ENCODE data around the gene F10.
"Not testable (repeated sequence)": the region's sequence is repeated elsewhere in the genome, so short reads cannot be mapped to it uniquely, and the experiment has no call there.

F10 gene

DNA sequence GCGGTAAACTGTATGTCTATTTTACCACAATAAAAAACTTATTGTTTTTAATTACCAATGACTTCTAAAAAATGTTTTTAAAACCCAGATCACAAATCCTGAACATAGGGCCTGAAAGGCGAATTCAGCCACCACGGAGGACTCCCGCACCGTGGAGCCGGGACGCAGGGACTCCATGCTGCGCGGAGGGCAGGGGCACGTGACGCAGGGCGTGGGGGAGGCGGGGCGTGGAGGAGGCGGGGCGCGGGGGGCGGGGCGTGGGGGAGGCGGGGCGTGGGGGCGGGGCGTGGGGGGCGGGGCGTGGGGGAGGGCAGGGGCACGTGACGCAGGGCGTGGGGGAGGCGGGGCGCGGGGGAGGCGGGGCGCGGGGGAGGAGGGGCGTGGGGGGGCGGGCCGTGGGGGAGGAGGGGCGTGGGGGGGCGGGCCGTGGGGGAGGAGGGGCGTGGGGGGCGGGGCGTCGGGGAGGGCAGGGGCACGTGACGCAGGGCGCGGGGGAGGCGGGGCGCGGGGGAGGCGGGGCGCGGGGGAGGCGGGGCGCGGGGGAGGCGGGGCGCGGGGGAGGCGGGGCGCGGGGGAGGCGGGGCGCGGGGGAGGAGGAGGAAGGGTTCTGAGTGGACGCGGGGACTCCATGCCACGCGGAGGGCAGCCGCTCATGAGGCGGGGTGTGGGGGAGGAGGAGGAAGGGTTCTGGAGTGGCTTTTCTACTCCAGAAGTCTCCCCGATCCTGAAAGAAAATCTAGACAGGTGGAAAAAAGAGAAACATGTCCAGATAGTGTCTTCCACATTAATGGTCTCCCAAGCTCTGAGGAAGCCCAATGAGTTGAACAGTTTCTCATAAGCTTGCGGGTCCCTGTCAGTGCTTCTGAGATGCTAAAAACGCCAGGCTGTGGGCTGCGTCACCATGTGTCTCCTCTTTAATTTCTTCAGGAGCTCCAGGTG lies 31.5 kb downstream of the F10 start:
- DNase-seq (ENCODE audit: low read depth) = peak; percentile 52

DNA sequence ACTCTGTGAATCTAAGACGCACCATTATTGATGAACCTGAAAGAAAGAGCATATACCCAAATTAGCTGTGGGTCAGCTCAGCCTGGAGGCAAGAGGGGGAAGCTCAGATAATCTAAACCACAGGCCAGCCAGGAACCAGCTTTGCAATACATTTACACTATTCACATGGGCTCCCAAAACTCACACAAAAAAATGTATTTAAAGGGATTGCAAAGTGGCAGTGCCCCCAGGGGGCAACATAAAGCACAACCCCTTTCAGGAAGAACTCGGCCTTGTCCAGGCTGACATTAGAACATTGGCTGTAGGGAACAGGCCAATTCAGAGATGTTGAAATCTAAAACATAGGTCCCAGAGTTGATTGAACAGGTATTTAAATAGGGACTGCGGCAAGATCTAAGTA lies 32.6 kb downstream of the F10 start:
- DNase-seq (ENCODE audit: low read depth) = no peak

DNA sequence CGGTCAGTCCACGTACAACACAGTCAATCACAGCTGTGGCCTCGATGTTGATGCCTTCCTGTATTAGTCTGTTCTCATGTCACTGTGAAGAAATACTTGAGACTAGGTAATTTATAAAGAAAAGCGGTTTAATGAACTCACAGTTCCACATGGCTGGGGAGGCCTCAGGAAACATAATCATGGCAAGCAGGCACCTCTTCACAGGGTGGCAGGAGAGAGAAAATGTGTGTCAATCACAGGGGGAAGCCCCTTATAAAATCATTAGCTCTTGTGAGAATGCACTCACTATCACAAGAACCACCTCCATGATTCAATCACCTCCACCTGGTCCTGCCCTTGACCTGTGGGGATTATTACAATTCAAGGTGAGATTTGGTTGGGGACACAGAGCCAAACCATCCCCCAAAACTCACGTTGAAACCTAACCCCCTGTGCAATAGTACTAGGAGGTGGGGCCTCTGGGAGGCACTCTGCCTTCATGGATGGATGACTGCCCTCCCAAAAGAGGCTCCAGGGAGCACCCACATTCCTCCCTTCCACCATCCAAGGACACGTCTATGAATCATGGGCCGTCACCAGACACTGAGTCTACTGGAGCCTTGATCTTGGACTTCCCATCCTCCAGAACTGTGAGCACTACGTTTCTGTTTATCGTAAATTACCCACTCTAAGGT lies 33.5 kb downstream of the F10 start:
- DNase-seq (ENCODE audit: low read depth) = no peak

DNA sequence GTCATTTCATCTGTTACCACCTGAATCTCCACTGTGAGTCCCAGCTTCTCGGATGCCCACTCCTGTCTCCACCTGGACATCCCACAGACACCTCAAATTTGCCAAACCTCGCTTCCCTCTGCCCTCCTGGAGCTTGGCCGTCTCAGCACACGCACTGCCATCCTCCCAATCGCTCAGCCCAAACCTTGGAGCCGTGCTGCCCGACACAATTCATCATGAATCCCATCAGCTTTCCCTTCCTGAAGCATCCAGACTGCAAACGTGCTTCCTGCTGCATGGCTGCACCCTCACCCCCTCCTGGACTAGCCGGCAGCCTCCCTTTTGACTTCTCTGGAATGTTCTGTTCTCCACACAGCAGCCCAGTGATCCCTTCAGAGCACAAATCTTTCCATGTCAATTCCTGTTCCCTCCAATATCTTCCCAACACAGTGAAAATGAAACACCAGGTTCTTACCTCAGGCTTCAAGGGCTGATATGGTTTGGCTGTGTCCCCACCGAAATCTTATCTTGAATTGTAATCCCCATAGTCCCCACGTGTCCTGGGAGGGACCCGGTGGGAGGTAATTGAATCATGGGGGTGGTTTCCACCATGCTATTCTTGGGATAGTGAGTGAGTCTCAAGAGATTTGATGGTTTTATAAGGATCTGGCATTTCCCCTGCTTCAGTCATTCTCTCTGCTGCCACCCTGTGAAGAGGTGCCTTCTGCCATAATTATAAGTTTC lies 34.8 kb downstream of the F10 start:
- no peak for DNase-seq (ENCODE audit: low read depth)

DNA sequence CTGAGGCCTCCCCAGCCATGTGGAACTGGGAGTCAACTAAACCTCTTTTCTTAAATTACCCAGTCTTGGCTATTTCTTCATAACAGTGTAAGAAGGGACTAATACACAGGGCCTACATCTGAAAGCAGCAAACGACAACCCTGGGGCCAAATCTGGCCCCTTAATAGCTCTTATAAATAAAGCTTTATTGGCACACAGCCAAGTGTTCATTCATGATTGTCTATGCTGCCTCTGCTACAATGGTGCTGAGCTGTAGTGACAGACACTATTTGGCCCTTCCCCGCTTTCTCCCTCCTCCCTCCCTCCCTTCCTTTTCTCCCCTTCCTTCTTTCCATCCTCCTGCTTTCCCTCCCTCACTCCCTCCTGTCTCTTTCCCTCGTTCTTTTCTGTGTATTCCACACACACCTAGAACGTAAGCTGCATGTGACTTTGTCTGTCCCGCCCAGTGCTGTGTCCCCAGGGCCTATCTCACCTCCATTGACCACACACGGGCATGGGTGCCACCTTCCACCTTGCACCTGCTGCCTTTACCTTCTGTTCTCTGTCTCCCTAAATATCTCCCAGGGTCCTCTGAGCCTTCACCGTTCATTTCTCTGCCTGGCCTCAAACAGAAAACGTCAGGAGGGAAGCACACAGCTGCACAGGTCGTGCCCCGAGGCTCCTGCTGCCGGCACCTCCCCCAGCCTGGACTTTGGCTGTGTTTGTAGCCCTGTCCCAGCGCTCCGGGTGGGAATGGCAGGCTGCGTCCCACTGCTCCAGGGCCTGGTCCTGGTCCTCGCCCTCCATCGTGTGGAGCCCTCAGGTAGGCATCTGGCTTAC lies 35.5 kb downstream of the F10 start, which contains the start of gene PROZ:
Gene PROZ, plus strand, starts transcription at position 720 of the 819 bp plus-strand sequence. Its CDS starts 13 bp downstream, at position 733.
- no peak for DNase-seq (ENCODE audit: low read depth)

DNA sequence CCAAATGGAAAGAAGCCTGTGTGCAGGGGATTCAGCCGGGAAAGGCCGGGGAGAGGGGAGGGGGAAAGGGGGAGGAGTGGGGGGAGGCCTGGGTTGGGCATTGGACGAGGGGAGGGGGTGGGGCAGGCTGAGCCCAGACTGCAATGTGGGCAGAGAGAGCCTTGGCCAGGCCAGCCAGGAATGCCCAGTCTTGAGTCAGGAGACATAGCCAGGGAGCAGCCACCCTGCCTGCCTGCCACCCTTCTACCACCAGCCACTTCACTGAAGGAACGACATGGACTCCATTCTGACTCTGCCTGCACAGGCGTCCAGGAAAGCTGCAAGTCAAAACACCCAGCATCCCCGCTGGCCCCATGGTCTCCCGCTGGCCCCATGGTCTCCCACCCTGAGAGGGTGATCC lies 36.3 kb downstream of the F10 start:
- no peak for DNase-seq (ENCODE audit: low read depth)

DNA sequence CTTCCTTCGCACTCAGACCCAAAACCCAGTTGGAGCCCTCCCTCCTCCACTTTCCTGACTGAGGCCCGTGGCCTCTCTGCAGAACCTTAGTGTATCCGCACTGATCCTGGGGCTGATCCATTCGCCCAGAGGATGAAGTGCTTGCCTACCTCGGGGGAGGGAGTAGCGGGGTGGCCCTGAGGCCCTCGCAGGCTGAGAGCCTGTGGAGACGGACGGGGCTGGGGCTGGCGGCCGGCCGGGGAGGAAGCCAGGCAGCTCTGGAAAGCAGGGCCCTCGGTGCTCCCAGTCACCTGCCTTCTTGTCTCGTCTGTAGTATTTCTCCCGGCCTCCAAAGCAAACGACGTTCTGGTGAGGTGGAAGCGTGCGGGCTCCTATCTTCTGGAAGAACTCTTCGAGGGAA lies 37.1 kb downstream of the F10 start:
- DNase-seq (ENCODE audit: low read depth) = no peak

DNA sequence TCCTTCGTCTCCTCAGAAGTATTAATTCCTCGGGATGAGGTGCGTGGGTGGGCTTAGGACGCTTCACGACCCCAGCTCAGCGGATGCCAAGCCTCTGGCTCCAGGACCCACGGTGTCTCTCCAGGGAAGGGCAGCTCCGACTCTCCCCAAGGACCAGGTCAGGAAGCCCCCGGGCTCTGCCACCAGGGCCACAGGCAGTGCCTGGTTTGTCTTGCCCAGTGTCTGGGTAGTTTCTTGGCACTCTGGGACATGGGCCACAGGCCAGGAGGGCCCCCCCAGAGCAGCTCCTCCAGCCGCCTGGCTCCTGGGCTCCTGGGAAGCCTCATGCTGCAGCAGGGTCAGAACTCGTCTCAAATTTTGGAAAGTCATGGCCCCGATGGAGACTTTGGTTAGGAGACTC lies 38.4 kb downstream of the F10 start:
- no peak for DNase-seq (ENCODE audit: low read depth)

DNA sequence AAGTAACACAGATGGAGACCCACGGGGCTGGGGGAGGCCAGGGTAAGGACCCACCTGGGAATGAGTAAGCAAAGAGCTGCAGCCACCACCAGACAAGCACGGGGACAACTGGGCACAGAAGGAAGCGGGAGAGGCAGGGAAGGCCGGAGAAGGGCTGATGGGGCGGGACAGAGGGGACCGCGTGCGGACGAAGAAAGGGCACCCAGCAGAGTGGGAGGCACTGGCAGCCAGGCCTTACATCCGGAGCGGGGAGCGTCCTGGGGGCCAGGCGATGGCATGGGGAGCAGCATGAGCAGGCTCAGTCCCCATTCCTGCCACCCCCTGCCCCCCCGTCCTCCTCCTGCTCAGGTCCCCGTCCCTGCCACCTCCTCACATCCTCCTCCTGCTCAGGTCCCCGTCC lies 38.8 kb downstream of the F10 start:
- DNase-seq (ENCODE audit: low read depth) = no peak

DNA sequence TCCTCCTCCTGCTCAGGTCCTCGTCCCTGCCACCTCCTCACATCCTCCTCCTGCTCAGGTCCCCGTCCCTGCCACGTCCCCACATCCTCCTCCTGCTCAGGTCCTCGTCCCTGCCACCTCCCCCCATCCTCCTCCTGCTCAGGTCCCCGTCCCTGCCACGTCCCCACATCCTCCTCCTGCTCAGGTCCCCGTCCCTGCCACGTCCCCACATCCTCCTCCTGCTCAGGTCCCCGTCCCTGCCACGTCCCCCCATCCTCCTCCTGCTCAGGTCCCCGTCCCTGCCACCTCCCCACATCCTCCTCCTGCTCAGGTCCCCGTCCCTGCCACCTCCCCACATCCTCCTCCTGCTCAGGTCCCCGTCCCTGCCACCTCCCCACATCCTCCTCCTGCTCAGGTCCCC lies 39.4 kb downstream of the F10 start:
- DNase-seq (ENCODE audit: low read depth) = not testable (repeated sequence)

DNA sequence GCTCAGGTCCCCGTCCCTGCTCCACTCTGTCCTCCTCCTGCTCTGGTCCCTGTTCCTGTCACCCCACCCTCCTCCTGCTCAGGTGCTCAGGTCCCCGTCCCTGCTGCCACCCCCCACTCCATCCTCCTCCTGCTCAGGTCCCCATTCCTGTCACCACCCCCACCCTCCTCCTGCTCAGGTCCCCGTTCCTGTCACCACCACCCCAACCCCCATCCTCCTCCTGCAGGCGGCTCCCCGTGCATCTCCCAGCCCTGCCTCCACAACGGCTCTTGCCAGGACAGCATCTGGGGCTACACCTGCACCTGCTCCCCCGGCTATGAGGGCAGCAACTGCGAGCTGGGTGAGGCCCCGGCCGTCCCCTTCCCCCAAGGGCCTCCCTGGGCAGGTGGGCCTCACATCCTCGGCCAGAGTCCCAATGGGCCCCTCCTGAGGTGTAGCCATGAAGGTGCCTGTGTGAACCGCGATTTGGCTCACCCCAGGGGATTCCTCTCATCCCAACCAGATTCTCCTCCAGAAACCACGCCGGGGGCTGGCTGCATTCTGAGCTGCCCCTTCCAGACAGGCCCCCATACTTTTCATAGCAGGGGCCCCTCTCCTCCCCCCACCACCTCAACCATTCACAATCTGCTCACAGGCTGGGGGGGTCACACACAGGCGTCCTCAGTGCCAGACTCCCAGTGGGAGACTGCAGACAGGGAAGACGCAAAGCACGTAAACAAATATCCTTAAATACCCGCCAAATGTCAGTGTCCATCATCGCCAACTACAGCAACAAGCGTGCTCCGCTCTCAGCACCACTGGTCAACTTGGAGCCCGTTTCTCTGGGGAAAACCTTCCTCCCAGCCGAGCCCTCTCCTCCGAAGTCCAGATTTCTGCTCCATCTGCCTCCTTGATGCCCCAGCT lies 40.4 kb downstream of the F10 start:
- no peak for DNase-seq (ENCODE audit: low read depth)

DNA sequence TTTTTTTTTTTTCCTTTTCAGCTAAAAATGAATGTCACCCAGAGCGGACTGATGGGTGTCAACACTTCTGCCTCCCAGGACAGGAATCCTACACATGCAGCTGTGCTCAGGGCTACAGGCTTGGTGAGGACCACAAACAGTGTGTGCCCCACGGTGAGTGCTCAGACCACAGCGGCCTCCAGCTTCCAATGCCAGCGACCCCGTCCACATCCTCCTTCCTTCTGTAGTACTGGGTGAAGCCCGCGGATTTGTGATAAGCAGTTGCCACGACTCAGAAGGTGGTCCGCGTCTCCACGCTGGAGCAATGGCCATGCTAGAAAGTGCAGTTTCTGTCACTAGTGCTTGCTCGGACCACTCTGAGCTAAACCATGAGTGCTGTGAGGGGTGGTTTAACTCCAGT lies 41.9 kb downstream of the F10 start:
- DNase-seq (ENCODE audit: low read depth) = no peak

DNA sequence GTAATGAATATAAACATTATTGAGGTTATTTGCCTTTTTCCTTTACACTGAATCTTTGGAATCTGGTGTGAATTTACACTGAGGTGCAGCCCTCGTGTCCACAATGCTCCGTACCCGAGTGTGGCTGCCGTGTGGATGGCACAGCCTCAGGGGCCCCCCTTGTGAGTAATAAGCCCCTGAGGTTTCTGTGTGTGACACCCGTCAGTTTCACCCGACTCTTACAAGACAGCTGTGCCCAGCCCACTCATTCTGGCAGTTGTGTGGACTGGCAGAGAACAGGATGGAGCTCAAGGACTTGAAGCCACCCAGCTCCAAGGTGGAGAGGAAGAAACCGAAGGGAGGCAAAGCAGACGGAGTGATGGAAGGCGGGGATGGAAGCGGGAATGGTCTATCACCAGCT lies 43.7 kb downstream of the F10 start:
- DNase-seq (ENCODE audit: low read depth) = no peak

DNA sequence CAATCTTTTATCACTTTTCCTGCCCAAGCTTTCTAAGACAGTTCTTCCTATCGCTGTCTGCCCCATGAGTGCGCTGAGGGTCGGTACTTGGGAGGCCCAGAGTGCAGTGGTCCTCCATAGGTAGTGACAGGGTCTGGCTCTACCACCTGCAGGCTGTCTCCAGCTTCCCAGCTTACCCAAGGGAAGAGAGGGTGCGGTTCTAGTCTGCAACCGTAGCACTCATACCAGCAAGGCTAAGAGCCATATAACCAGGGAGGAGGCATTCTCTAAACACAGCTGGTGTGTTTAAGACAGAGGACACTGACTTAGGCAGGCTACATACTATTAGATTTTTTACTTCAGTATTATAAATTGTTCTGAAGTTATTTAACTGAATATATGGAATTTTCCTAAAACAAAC lies 44.1 kb downstream of the F10 start:
- DNase-seq (ENCODE audit: low read depth) = no peak

DNA sequence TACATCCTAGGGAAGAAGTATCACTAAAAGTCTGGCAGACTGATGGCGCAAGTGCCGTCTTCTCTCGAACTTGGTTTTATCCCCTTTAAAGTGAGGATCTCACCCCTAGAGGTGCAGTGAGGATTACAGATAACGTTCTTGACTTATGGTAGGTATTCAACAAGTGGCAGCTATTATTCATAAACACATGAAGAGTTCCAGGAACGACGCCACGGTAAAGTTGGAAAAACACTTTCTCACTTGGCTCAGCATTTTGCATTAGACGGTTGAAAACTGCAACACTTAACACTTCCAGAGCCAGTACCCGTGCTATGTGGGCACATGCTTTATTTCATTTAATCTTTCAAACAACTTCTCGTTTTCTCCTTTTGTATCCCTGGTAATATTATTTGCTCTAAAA lies 44.6 kb downstream of the F10 start:
- DNase-seq (ENCODE audit: low read depth) = no peak

DNA sequence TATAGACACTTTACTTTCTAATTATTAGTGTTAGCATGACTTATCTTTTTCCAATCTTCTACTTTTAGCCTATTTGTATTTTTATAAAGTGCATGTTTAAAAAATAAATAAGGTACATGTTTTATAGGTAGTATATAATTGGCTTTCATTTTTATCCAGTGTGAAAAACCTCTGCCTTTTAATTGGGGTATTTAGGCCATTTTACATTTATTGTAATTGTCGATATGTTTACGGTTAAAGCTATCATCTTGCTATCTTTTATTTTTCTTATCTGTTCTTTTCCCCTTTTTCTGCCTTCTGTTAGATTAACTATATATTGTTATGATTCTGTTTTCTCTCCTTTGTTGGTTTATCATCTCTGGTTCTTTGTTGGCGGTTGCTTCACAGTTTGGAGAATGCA lies 45.0 kb downstream of the F10 start:
- no peak for DNase-seq (ENCODE audit: low read depth)

DNA sequence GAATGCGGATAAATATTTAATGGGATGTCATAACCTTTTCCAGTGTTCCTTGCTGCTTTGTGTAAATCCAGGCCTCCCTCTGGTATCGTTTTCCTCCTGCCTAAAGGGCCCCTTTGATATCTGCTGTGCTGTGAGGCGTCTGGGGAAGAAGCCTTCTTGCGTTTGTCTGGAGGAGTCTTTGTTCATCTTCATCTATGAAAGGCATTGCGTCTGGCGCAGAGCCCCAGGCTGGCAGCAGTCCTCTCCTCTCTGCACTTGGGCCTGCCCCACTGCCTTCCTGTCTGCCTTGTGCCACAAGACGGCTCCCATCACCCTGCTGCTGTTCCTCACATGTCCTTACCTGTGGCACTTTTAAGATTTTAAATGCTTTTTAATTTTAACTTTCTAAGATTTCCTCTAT lies 45.6 kb downstream of the F10 start:
- no peak for DNase-seq (ENCODE audit: low read depth)

DNA sequence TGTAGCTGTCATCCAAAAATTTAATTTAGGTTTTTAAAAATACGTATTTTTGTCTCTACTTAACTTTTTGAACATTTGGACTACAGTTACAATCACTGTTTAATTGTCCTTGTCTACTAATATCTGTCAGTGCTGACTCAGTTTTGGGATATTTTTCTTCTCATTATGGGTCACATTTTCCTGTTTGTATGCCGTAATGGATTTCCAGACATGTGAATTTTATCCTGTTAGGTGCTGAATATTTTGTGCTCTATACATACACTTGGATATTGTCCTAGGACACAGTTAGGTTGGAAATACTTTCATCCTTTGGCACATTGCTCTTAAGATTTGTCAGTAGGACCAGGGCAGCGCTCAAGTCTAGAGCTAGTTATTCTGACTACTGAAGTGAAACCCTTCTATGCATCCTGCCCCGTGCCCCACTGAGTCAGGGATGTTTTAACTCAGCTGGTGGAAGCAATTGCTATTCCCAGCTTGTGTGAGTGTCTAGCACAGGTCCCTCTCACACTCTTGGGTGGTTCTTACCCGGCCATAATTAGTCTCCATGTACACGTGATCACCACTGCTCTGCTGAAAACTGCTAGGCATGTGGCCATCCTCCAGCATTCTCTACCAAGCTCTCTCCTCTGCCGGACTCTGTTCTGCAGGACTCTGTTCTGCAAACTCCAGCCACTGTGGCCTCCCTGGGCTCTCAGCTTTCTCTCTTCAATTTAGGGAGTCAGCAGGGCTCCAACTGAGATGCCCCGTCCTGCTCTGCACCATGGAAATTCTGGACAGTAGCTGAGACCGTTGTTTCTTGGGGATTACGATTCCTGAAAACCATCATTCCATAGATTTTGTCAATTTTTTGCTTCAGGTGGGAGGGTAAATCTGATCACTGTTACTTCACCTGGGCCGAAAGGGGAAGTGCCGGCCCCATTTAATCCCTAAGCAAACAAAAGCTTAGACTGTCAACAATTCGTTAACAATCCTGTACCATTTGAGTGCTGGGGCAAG lies 47.0 kb downstream of the F10 start:
- DNase-seq (ENCODE audit: low read depth) = no peak

DNA sequence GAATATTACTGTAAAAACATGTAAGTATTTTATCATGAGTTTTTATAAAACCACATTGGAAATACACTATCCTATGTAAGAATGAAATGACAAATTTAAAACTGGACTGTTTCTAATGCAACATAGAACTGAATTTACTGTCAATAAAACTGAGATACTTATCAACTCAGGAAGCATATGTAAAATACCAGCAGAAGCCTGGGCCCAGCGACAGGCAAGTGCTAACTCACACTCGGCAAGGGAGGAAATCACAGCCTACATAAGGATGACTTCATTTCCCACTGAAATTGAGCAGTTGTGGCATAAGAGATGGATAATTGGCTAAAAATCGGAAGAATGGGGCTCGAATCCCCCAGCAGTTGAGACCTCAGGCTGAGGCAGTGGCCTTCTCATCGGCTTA lies 47.9 kb downstream of the F10 start:
- no peak for DNase-seq (ENCODE audit: low read depth)
